SK-N-SH (cell line): Measurements from ENCODE around the gene NHLH1.

Experiments used
- CTCF ChIP-seq: fragments of 200-600 bp; sonication (generic); IDR thresholded peaks from 2 replicates; pipeline ENCODE4 v1.6.1; 2017; ENCODE audit warnings: antibody characterized with exemption, mild to moderate bottlenecking, moderate library complexity
- EZH2phosphoT487 ChIP-seq: fragments of 200-600 bp; sonication (generic); IDR thresholded peaks from 2 replicates; pipeline ENCODE4 v1.6.1; 2017; ENCODE audit warnings: low read depth, mixed run types, mild to moderate bottlenecking, antibody characterized with exemption, moderate library complexity, borderline replicate concordance
- FOXM1 ChIP-seq: IDR thresholded peaks from 2 replicates; pipeline ENCODE4 v1.4.0; 2012; ENCODE audit warnings: low read depth, mild to moderate bottlenecking
- GATA2 ChIP-seq: sonication (generic); formaldehyde crosslinking; IDR thresholded peaks from 2 replicates; pipeline ENCODE4 v1.5.0; 2020; ENCODE audit warnings: mild to moderate bottlenecking, missing genetic modification reagents
- NRF1 ChIP-seq: IDR thresholded peaks from 2 replicates; pipeline ENCODE4 v1.6.1; 2012; ENCODE audit warnings: low read depth, mild to moderate bottlenecking, low read length
- PBX3 ChIP-seq: IDR thresholded peaks from 2 replicates; pipeline ENCODE4; 2012
- POLR2AphosphoS5 ChIP-seq: IDR thresholded peaks from 2 replicates; pipeline ENCODE4 v1.6.1; 2012; ENCODE audit warnings: low read depth, low read length

GRCh38 chr1:160418483-160418882 lies 51.6 kb downstream of the NHLH1 start:
- TF ChIP-seq PBX3 (no peak), NRF1 (no peak), POLR2AphosphoS5 (no peak), GATA2 (no peak), CTCF (no peak), FOXM1 (no peak), EZH2phosphoT487 (no peak)
